Gastroesophageal sphincter (tissue), 3 donors: ENCODE measurements around the gene NOL3.

ENCODE experiments used
- CTCF ChIP-seq, 4 experiments: fragments of 200-600 bp in 2 of 4; fragments of 450-650 bp in 2 of 4; sonication (generic) in 1 of 4; IDR thresholded peaks; one replicate each; pipeline ENCODE4 v1.5.1; 2017 to 2019; ENCODE audit warnings: antibody characterized with exemption in 4 of 4, mild to moderate bottlenecking in 2 of 4, moderate library complexity in 2 of 4
- EP300 ChIP-seq: sonication (generic); formaldehyde crosslinking; IDR thresholded peaks from one replicate; pipeline ENCODE4 v1.6.1; 2017; ENCODE audit warnings: antibody characterized with exemption, mild to moderate bottlenecking

- TF ChIP-seq EP300 (no peak), CTCF (IDR thresholded peaks at IDR 0.05) (peak in 1 of 4 experiments; percentile 1)
Observed at GRCh38 chr16:67151431-67152097, 18.8 kb upstream of the NOL3 start.
